ENCODE results near the gene BEST2. TPM values are rescaled to one million over a fixed set of nuclear protein-coding genes. Genes with fewer than 3 reads are reported as not detected.

BEST2 gene
- total RNA-seq, 1 donor from 2014 or later = not detected

GRCh38 chr19:12770922-12771321, 19.3 kb downstream of the BEST2 start:
- no peak for DNase-seq

GRCh38 chr19:12772323-12772722, 20.7 kb downstream of the BEST2 start:
- no peak for DNase-seq

- DNase-seq = no peak
Observed at GRCh38 chr19:12773571-12773970, 22.0 kb downstream of the BEST2 start.

- DNase-seq = no peak
Observed at GRCh38 chr19:12774588-12775555, 23.3 kb downstream of the BEST2 start, which contains the start of gene HOOK2. HOOK2 (minus strand) TSS chr19:12775552; CDS start chr19:12775449, 103 bp downstream.

- DNase-seq = peak; percentile 89
Observed at GRCh38 chr19:12777217-12778016, 25.8 kb downstream of the BEST2 start.

- DNase-seq = peak; percentile 83
Observed at GRCh38 chr19:12778017-12778904, 26.7 kb downstream of the BEST2 start.

- no peak for DNase-seq
Observed at GRCh38 chr19:12778905-12779161, 27.2 kb downstream of the BEST2 start.

GRCh38 chr19:12779162-12779993, 27.8 kb downstream of the BEST2 start:
- peak; percentile 74 for DNase-seq

GRCh38 chr19:12782174-12782423, 30.5 kb downstream of the BEST2 start:
- no peak for DNase-seq

GRCh38 chr19:12782424-12783290, 31.1 kb downstream of the BEST2 start:
- peak; percentile 97 for DNase-seq

- DNase-seq = no peak
Observed at GRCh38 chr19:12783291-12783848, 31.8 kb downstream of the BEST2 start.

GRCh38 chr19:12783849-12784393, 32.3 kb downstream of the BEST2 start:
- no peak for DNase-seq

GRCh38 chr19:12784394-12784870, 32.8 kb downstream of the BEST2 start:
- no peak for DNase-seq

GRCh38 chr19:12784871-12785430, 33.4 kb downstream of the BEST2 start:
- no peak for DNase-seq

- DNase-seq = no peak
Observed at GRCh38 chr19:12785431-12786031, 33.9 kb downstream of the BEST2 start.

GRCh38 chr19:12786141-12786870, 34.7 kb downstream of the BEST2 start:
- DNase-seq = no peak

GRCh38 chr19:12786952-12787351, 35.4 kb downstream of the BEST2 start:
- DNase-seq = no peak

GRCh38 chr19:12787458-12787857, 35.9 kb downstream of the BEST2 start:
- no peak for DNase-seq

All from dermis blood vessel endothelial cell (primary cell).